Measurements from ENCODE around the gene TWF1. TPM values are rescaled to one million over a fixed set of nuclear protein-coding genes. Genes with fewer than 3 reads are reported as not detected.

Gene TWF1
- total and polyA plus RNA-seq, 2 of the 8 experiments (the other 6 are each of a cell fraction or from before 2014, with no cell fraction given) = 7.6 to 27.9 TPM

GRCh38 chr12:43832463-43833168 is 26.5 kb upstream of the TWF1 start (continued):
- TF ChIP-seq PHF8 (conservative IDR thresholded peaks at IDR 0.05; ENCODE audit: low read depth, low read length) (no peak), CTCF (IDR thresholded peaks at IDR 0.05; ENCODE audit: control extremely low read depth in 1 of 3, insufficient read depth in 1 of 3, low read depth in 1 of 3, low read length in 3 of 3) (no peak)

Measured in H1 (cell line).